Stimulated activated CD4-positive, alpha-beta T cell treated with anti-CD3 and anti-CD28 coated beads, Interleukin-4, amount 100 ng/mL, for 1 hour (primary cell): Measurements from ENCODE around the gene FAIM2.
"Not testable (repeated sequence)": the region's sequence is repeated elsewhere in the genome, so short reads cannot be mapped to it uniquely, and the experiment has no call there.

Experiments
- DNase-seq: peaks from one replicate; pipeline ENCODE4 v3.0.0-alpha.2; 2020

Gene FAIM2

GRCh38 chr12:49893753-49894750 lies 9.6 kb downstream of the FAIM2 start:
- DNase-seq, result no peak

GRCh38 chr12:49892732-49893317 lies 10.9 kb downstream of the FAIM2 start:
- DNase-seq, result no peak

- no peak for DNase-seq
Observed at GRCh38 chr12:49892084-49892731, 11.5 kb downstream of the FAIM2 start.

- no peak for DNase-seq
Observed at GRCh38 chr12:49891476-49891875, 12.2 kb downstream of the FAIM2 start.

GRCh38 chr12:49891012-49891411 lies 12.7 kb downstream of the FAIM2 start:
- DNase-seq, result no peak

GRCh38 chr12:49890096-49890461 lies 13.6 kb downstream of the FAIM2 start:
- DNase-seq, result no peak

- DNase-seq, result no peak
Observed at GRCh38 chr12:49889361-49890095, 14.2 kb downstream of the FAIM2 start.

- no peak for DNase-seq
Observed at GRCh38 chr12:49888461-49889151, 15.1 kb downstream of the FAIM2 start.

GRCh38 chr12:49887536-49888401 lies 15.9 kb downstream of the FAIM2 start:
- DNase-seq, result no peak

- no peak for DNase-seq
Observed at GRCh38 chr12:49887091-49887490, 16.6 kb downstream of the FAIM2 start.

GRCh38 chr12:49885663-49886461 lies 17.8 kb downstream of the FAIM2 start:
- DNase-seq, result no peak

GRCh38 chr12:49885118-49885517 lies 18.6 kb downstream of the FAIM2 start:
- DNase-seq, result no peak

- no peak for DNase-seq
Observed at GRCh38 chr12:49882851-49883464, 20.7 kb downstream of the FAIM2 start.

- no peak for DNase-seq
Observed at GRCh38 chr12:49882248-49882850, 21.4 kb downstream of the FAIM2 start.

- no peak for DNase-seq
Observed at GRCh38 chr12:49881415-49882247, 22.1 kb downstream of the FAIM2 start.

GRCh38 chr12:49880756-49881414 lies 22.8 kb downstream of the FAIM2 start:
- no peak for DNase-seq

- DNase-seq, result not testable (repeated sequence)
Observed at GRCh38 chr12:49879065-49879464, 24.6 kb downstream of the FAIM2 start.

- no peak for DNase-seq
Observed at GRCh38 chr12:49878021-49878420, 25.7 kb downstream of the FAIM2 start.
